22Rv1 (cell line): ENCODE results near the gene ZNF462.

ENCODE experiments used
- ZFX ChIP-seq: fragments of 450-650 bp; IDR thresholded peaks from 2 replicates; pipeline ENCODE4 v1.6.1; 2017; ENCODE audit warnings: antibody characterized with exemption, borderline replicate concordance
- TF ChIP-seq, protein P1 (sequence below): fragments of 450-650 bp; IDR thresholded peaks from 2 replicates; pipeline ENCODE4 v1.5.1; 2017; ENCODE audit warnings: mild to moderate bottlenecking

DNA sequence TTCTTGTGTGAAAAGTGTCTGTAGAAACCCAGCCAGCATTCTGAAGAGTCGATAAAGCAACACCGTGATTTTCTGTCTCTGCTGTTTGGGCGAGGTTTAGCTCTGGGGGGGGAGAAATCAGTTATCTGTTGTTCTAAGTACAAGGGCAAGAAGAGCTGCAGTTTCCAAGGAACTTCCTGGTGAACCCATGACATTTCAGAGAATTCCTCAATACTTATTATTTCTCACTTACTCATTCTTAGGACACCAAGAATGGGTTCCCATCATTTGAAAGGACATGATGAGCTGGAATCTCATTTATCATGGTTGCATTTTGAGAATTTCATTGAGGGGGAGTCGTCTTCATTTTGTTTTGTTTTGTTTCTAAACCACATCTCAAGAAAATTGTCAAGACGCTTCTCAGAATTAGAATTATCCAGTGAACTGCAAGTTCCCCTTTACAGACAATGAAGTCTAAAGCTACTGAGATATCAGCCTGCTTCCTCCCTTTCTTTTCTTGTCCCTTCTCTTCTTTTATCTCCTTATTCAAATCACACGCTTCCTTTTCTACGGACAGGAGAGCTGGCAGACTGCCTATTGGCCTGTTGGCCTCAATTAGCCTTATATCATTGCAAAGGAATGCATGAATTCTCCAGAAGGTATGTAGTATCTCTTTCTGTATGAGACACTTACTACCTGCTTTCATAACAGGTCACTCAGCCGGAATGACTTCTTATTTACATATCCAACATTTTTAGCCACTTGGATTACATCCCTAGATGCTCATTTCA, 53.7 kb downstream of the ZNF462 start:
- TF ChIP-seq, protein P1, sequence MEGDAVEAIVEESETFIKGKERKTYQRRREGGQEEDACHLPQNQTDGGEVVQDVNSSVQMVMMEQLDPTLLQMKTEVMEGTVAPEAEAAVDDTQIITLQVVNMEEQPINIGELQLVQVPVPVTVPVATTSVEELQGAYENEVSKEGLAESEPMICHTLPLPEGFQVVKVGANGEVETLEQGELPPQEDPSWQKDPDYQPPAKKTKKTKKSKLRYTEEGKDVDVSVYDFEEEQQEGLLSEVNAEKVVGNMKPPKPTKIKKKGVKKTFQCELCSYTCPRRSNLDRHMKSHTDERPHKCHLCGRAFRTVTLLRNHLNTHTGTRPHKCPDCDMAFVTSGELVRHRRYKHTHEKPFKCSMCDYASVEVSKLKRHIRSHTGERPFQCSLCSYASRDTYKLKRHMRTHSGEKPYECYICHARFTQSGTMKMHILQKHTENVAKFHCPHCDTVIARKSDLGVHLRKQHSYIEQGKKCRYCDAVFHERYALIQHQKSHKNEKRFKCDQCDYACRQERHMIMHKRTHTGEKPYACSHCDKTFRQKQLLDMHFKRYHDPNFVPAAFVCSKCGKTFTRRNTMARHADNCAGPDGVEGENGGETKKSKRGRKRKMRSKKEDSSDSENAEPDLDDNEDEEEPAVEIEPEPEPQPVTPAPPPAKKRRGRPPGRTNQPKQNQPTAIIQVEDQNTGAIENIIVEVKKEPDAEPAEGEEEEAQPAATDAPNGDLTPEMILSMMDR = no peak
- TF ChIP-seq ZFX = no peak
